DND-41 (cell line): Measurements from ENCODE around the gene LAMC1.

Experiments used
- CTCF ChIP-seq: IDR thresholded peaks from 2 replicates; pipeline ENCODE4 v1.5.1; 2012; ENCODE audit warnings: borderline replicate concordance, low read length, moderate library complexity, mild to moderate bottlenecking; ENCODE audit not compliant: poor library complexity, severe bottlenecking; ENCODE audit errors: extremely low read depth
- EZH2 ChIP-seq: IDR thresholded peaks from 3 replicates; pipeline ENCODE4 v1.6.1; 2012; ENCODE audit warnings: borderline replicate concordance, low read depth, mild to moderate bottlenecking, moderate library complexity, low read length, inconsistent platforms; ENCODE audit not compliant: severe bottlenecking

GRCh38 chr1:183106746-183107145, 83.5 kb downstream of the LAMC1 start:
- TF ChIP-seq CTCF: no peak
- no peak for TF ChIP-seq EZH2
